ENCODE data around the gene FUT7. TPM values are rescaled to one million over a fixed set of nuclear protein-coding genes. Genes with fewer than 3 reads are reported as not detected.

The FUT7 gene
- total RNA-seq, 5 donors from 2014 or later (not counting 1 experiment from before 2014, with no cell fraction given): 1.1 to 7.7 (median 5.1) TPM

DNA sequence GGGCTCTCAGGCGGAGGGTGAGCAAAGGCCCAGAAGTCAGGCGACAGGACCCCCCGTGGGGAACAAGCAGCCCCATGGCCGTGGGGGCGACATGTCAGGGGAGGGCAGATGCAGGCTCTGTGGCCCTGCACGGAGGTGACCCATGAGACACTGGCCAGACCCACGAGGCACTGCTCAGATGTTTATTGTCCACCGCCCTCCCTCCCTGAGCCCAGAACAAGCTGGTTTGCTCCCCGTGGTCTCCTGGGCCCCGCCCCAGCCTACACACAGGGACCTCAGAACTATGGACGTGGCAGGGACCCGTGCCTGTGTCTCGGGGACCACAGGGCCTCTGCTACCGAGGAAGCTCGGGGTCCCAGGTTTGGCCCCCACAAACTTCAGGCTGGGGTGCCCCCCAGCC, 1.9 kb downstream of the FUT7 start:
- 50% methylated on average over 10 of the region's 15 CpGs for WGBS (ENCODE audit: insufficient coverage)
- peak overlapping the region; percentile 81 to 90 for H3K27ac Mint-ChIP-seq
- DNase-seq: no peak

GRCh38 chr9:137029058-137029936, 2.6 kb downstream of the FUT7 start:
- no peaks in the 10 kb centered on the region for H3K9me3 ChIP-seq
- peaks cover 20 to 91% of the 10 kb centered on the region in 2 experiments for H3K4me1 ChIP-seq (ENCODE audit: control insufficient read depth in 1 of 2, extremely low read depth in 1 of 2, insufficient read depth in 2 of 2, low read length in 2 of 2)
- ChIA-PET CTCF (interaction anchor here in 1 of 2 donors (0.6 to 1.9 kb wide), 15 partner anchors 15 to 251 kb away, joined by 3 to 10 read pairs (median 4); partner anchors contain the start of genes AJM1, PAXX, RNF208 and TMEM141), POLR2A (no interaction called here)
- Mint-ChIP-seq H3K9me3 (no peaks in the 10 kb centered on the region), H3K36me3 (no peaks in the 10 kb centered on the region), H3K4me3 (peak overlapping the region; percentile 73 to 79 (median 79)), H3K27me3 (no peaks in the 10 kb centered on the region), H3K27ac (peak overlapping the region; percentile 88 to 90), H3K4me1 (peaks cover 41 to 57% (median 49%) of the 10 kb centered on the region in 3 donors)
- peak overlapping the region; percentile 79 to 81 for H3K4me3 ChIP-seq (ENCODE audit: control insufficient read depth in 1 of 2, extremely low read depth in 1 of 2, low read length in 1 of 2)
- 17% methylated on average over 6 of the region's 19 CpGs for WGBS (ENCODE audit: insufficient coverage)
- H3K27me3 ChIP-seq (replicated peaks in 1 of 2; ENCODE audit: control insufficient read depth in 2 of 2, extremely low read depth in 1 of 2, insufficient read depth in 2 of 2, low read length in 1 of 2): peaks cover 0 to 13% of the 10 kb centered on the region in 2 experiments
- ATAC-seq (replicated peaks in 1 of 4) (peak; percentile 19 to 41 (median 24)), DNase-seq (peak in 29 of 35 experiments; percentile 31 to 80 (median 55))
- H3K27ac ChIP-seq (ENCODE audit: low read length): peak overlapping the region; percentile 59
- H3K36me3 ChIP-seq (ENCODE audit: control insufficient read depth in 2 of 2, extremely low read depth in 1 of 2, insufficient read depth in 1 of 2, low read length in 1 of 2): no peaks in the 10 kb centered on the region

More for the DNA sequence above, 1.9 kb downstream of the FUT7 start:
- CTCF ChIA-PET: interaction anchor here in 1 of 2 donors (0.8 to 1.9 kb wide), 9 partner anchors 14 to 252 kb away, joined by 3 to 10 read pairs (median 5); partner anchors contain the start of genes PAXX and TUBB4B
- Mint-ChIP-seq H3K27me3 (no peaks in the 10 kb centered on the region), H3K9me3 (no peaks in the 10 kb centered on the region), H3K4me3 (peak overlapping the region; percentile 73 to 79 (median 79)), H3K4me1 (peaks cover 48 to 62% (median 56%) of the 10 kb centered on the region in 3 donors), H3K36me3 (no peaks in the 10 kb centered on the region)
- Histone ChIP-seq H3K9me3 (no peaks in the 10 kb centered on the region), H3K4me3 (ENCODE audit: control insufficient read depth in 1 of 2, extremely low read depth in 1 of 2, low read length in 1 of 2) (peak overlapping the region in 1 of 2 donors; percentile 79), H3K27me3 (replicated peaks in 1 of 2; ENCODE audit: control insufficient read depth in 2 of 2, extremely low read depth in 1 of 2, insufficient read depth in 2 of 2, low read length in 1 of 2) (peaks cover 0 to 13% of the 10 kb centered on the region in 2 experiments), H3K27ac (ENCODE audit: low read length) (peak overlapping the region; percentile 59), H3K36me3 (ENCODE audit: control insufficient read depth in 2 of 2, extremely low read depth in 1 of 2, insufficient read depth in 1 of 2, low read length in 1 of 2) (no peaks in the 10 kb centered on the region), H3K4me1 (ENCODE audit: control insufficient read depth in 1 of 2, extremely low read depth in 1 of 2, insufficient read depth in 2 of 2, low read length in 2 of 2) (peaks cover 22 to 91% of the 10 kb centered on the region in 2 experiments)
- ATAC-seq (replicated peaks in 1 of 4): no peak
- POLR2A ChIA-PET: interaction anchor here in 1 of 2 donors (0.5 kb wide), 1 partner anchor 36 kb away, joined by 3 read pairs; no protein-coding TSS in a partner anchor

DNA sequence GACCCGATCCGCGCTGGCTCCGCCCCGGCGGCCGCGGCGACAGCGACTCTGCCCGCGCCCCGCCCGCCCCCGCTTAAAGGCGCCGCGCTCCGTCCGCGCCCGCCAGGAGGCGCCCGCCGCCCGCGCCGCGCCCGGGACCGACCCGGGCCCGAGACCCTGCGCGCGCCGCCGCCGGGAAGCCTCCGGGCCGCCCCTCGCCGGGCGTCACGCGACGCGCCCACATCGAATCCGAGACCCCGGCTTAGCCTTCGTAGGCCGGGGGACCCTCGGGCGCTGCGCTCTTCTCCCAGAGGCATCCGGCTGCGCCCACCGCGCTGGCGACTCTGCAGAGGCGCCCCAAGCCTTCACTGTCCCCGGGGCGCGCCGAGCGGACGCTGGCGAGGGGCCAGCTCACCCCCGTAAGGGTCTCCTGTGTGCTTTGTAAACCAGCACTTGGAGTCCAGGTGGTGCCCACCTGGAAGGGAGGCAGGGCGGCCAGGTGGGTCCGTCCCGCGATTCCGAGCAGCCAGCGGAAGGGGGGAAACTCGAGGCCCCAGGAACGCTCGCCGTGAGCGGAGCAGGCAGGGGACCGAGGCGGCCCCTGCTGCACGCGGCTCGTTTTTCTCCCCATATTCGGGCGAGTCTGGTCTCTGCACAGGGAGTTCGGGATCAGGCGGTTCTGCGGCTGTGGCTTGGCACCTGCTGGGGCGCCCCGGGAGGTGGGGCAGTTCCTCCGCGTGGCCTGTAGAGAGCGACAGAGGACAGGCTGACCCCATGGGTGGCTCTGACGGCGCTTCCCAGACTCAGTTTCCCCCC, 3.4 kb downstream of the FUT7 start:
- Histone ChIP-seq H3K27me3 (replicated peaks in 1 of 2; ENCODE audit: control insufficient read depth in 2 of 2, extremely low read depth in 1 of 2, insufficient read depth in 2 of 2, low read length in 1 of 2) (peaks cover 0 to 13% of the 10 kb centered on the region in 2 experiments), H3K9me3 (no peaks in the 10 kb centered on the region), H3K4me3 (ENCODE audit: control insufficient read depth in 1 of 2, extremely low read depth in 1 of 2, low read length in 1 of 2) (peak overlapping the region; percentile 79 to 81), H3K36me3 (ENCODE audit: control insufficient read depth in 2 of 2, extremely low read depth in 1 of 2, insufficient read depth in 1 of 2, low read length in 1 of 2) (no peaks in the 10 kb centered on the region), H3K27ac (ENCODE audit: low read length) (peak overlapping the region; percentile 59), H3K4me1 (ENCODE audit: control insufficient read depth in 1 of 2, extremely low read depth in 1 of 2, insufficient read depth in 2 of 2, low read length in 2 of 2) (peaks cover 20 to 84% of the 10 kb centered on the region in 2 experiments)
- WGBS (ENCODE audit: insufficient coverage): under 1% methylated on average over 95 of the region's 98 CpGs
- H3K36me3 Mint-ChIP-seq: no peaks in the 10 kb centered on the region
- H3K27ac Mint-ChIP-seq: peak overlapping the region; percentile 88 to 90
- peaks cover 36 to 55% (median 45%) of the 10 kb centered on the region in 3 donors for H3K4me1 Mint-ChIP-seq
- H3K27me3 Mint-ChIP-seq: no peaks in the 10 kb centered on the region
- H3K9me3 Mint-ChIP-seq: no peaks in the 10 kb centered on the region
- ChIA-PET POLR2A (no interaction called here), CTCF (interaction anchor here (0.6 to 1.9 kb wide), 12 partner anchors 15 to 237 kb away, joined by 3 to 9 read pairs (median 3); partner anchors contain the start of genes AJM1 (in 1 of the 2), PAXX (in 1 of the 2), RNF208 (in 1 of the 2) and TMEM141 (in 1 of the 2))
- ATAC-seq (replicated peaks in 1 of 4): peak; percentile 74 to 83 (median 78)
- H3K4me3 Mint-ChIP-seq: peak overlapping the region; percentile 73 to 79 (median 79)
- peak in 32 of 35 experiments; percentile 26 to 89 (median 56) for DNase-seq

DNA sequence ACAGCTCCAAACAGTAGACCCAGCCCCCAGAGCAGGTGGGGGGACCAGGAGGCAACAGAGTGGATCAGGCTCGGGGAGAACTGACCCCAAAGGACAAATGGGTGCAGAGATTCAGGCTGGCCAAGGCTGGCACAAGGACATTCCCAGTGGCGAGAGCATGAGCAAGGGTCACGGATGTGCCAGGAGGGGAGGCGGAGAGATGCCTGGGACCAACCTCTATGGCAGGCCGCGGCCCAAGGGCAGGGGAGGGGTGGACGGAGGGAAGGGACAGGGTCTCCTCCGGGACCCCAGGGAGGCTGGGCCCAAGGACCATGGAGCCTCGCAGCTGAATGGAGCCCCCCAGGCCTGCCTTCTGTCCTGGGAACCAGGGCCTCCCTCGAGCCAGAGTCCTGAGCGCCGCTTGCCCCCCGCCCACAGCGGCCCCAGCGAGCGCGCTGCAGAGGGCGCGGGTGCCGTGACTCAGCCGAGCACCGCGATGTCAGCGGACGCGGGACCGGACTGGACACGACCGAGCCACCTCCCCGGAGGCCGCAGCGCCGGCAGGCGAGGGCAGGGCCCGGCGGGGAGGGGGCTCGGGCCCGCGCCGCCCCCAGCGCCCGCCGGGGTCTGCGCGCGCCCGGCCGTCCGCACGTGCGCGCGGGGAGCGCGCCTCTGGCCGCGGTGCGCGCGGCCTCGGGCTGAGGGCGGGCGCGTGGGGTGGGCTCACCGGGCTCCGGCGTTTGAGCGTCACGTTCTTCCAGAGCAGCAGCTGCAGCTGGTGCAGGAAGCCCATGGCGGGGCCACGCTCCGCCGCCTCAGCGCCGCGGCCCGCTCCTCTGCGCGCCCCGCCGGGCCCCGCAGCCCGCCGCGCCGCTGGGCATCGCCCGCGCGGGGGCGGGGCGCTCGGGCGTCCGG, 4.3 kb downstream of the FUT7 start, which contains the start of gene ABCA2:
TSS of gene ABCA2 (minus strand) at position 869 of the 894 bp plus-strand sequence. CDS start at position 772, 97 bp downstream.
- H3K27ac Mint-ChIP-seq: peak within 1 kb of the TSS; percentile 88 to 90
- H3K9me3 ChIP-seq: no peaks in the 10 kb centered on the region
- peak within 1 kb of the TSS; percentile 59 for H3K27ac ChIP-seq (ENCODE audit: low read length)
- no peaks in the 10 kb centered on the region for H3K9me3 Mint-ChIP-seq
- H3K36me3 ChIP-seq (ENCODE audit: control insufficient read depth in 2 of 2, extremely low read depth in 1 of 2, insufficient read depth in 1 of 2, low read length in 1 of 2): no peaks in the 10 kb centered on the region
- WGBS (ENCODE audit: insufficient coverage): 5% methylated on average over 93 of the region's 95 CpGs
- no peak for DNase-seq
- ChIA-PET CTCF (interaction anchor here (0.6 kb wide), 2 partner anchors 32 to 58 kb away, joined by 3 to 5 read pairs; no protein-coding TSS in a partner anchor), POLR2A (no interaction called here)
- peaks cover 35 to 49% (median 42%) of the 10 kb centered on the region in 3 donors for H3K4me1 Mint-ChIP-seq
- peaks cover 20 to 77% of the 10 kb centered on the region in 2 experiments for H3K4me1 ChIP-seq (ENCODE audit: control insufficient read depth in 1 of 2, extremely low read depth in 1 of 2, insufficient read depth in 2 of 2, low read length in 2 of 2)
- H3K27me3 ChIP-seq (replicated peaks in 1 of 2; ENCODE audit: control insufficient read depth in 2 of 2, extremely low read depth in 1 of 2, insufficient read depth in 2 of 2, low read length in 1 of 2): peaks cover 0 to 13% of the 10 kb centered on the region in 2 experiments
- no peak for ATAC-seq (replicated peaks in 1 of 4)
- H3K4me3 Mint-ChIP-seq: peak within 1 kb of the TSS; percentile 79 to 82 (median 80)
- peak within 1 kb of the TSS; percentile 79 to 81 for H3K4me3 ChIP-seq (ENCODE audit: control insufficient read depth in 1 of 2, extremely low read depth in 1 of 2, low read length in 1 of 2)
- H3K27me3 Mint-ChIP-seq: no peaks in the 10 kb centered on the region
- no peaks in the 10 kb centered on the region for H3K36me3 Mint-ChIP-seq

DNA sequence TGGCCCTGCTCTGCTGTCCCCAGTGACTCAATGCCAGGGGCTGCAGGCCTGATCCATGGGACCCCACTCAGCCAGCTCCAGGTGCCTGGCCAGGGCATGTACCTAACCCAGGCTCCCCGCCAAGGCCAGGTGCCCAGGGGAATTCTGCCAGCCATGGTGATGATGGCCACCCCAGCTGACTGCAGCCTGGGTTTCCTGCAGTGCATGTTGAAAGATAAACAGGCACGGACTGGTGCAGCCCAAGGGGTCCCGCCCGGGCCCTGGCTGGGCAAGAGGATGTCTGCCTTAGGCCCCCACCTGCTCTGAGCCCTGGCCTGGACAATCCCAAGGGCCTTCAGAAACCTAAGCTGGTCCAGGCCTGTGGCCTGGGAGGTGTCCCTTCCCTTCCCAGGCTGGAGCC, 5.1 kb downstream of the FUT7 start:
- DNase-seq (no peak), ATAC-seq (replicated peaks in 1 of 4) (no peak)
- H3K27ac ChIP-seq (ENCODE audit: low read length): no peak overlapping the region
- H3K9me3 Mint-ChIP-seq: no peaks in the 10 kb centered on the region
- no peaks in the 10 kb centered on the region for H3K36me3 Mint-ChIP-seq
- H3K4me1 Mint-ChIP-seq: peaks cover 27 to 45% (median 36%) of the 10 kb centered on the region in 3 donors
- peak overlapping the region; percentile 48 to 61 for H3K27ac Mint-ChIP-seq
- CTCF ChIA-PET: interaction anchor here in 1 of 2 donors (1.1 kb wide), 1 partner anchor 8 kb away, joined by 3 read pairs; no protein-coding TSS in a partner anchor
- peak overlapping the region in 1 of 2 donors; percentile 41 for H3K4me3 ChIP-seq (ENCODE audit: control insufficient read depth in 1 of 2, extremely low read depth in 1 of 2, low read length in 1 of 2)
- H3K27me3 ChIP-seq (replicated peaks in 1 of 2; ENCODE audit: control insufficient read depth in 2 of 2, extremely low read depth in 1 of 2, insufficient read depth in 2 of 2, low read length in 1 of 2): peaks cover 0 to 13% of the 10 kb centered on the region in 2 experiments
- peaks cover 20 to 69% of the 10 kb centered on the region in 2 experiments for H3K4me1 ChIP-seq (ENCODE audit: control insufficient read depth in 1 of 2, extremely low read depth in 1 of 2, insufficient read depth in 2 of 2, low read length in 2 of 2)
- peak overlapping the region; percentile 77 to 82 (median 80) for H3K4me3 Mint-ChIP-seq
- no peaks in the 10 kb centered on the region for H3K9me3 ChIP-seq
- WGBS (ENCODE audit: insufficient coverage): 80% methylated on average over 4 of the region's 4 CpGs
- H3K36me3 ChIP-seq (ENCODE audit: control insufficient read depth in 2 of 2, extremely low read depth in 1 of 2, insufficient read depth in 1 of 2, low read length in 1 of 2): no peaks in the 10 kb centered on the region
- POLR2A ChIA-PET: no interaction called here
- H3K27me3 Mint-ChIP-seq: no peaks in the 10 kb centered on the region

Data from T-cell (primary cell).